Erythroblast (primary cell): ENCODE data around the gene AKT3.

ENCODE experiments used
- GATA1 ChIP-seq: IDR thresholded peaks from 2 replicates; pipeline ENCODE4 v1.6.1; 2011; ENCODE audit warnings: low read depth, mild to moderate bottlenecking, control low read depth, low read length, moderate library complexity
- POLR2A ChIP-seq: IDR thresholded peaks from 2 replicates; pipeline ENCODE4 v1.6.1; 2011; ENCODE audit warnings: mild to moderate bottlenecking, low read length

- TF ChIP-seq POLR2A (no peak), GATA1 (no peak)
Measured at GRCh38 chr1:243443557-243443956, 406.5 kb downstream of the AKT3 start.
